Hepatocyte (in vitro differentiated cells): ENCODE data around the gene OPCML. TPM values are rescaled to one million over a fixed set of nuclear protein-coding genes. Genes with fewer than 3 reads are reported as not detected.

ENCODE experiments used
- DNase-seq: peaks from one replicate; pipeline ENCODE4 v3.0.0-alpha.2; 2016; ENCODE audit warnings: low spot score
- H2AFZ ChIP-seq: fragments of 200-600 bp; sonication (generic); 2 replicates; pipeline ENCODE4 v1.6.0; 2016; ENCODE audit warnings: antibody characterized with exemption, mild to moderate bottlenecking
- H3K27ac ChIP-seq: fragments of 200-600 bp; sonication (generic); 2 replicates; pipeline ENCODE4 v1.5.1; 2016; ENCODE audit warnings: mild to moderate bottlenecking
- H3K27me3 ChIP-seq: fragments of 200-600 bp; sonication (generic); 2 replicates; pipeline ENCODE4 v1.6.1; 2016
- H3K36me3 ChIP-seq: fragments of 200-600 bp; sonication (generic); replicated peaks from 2 replicates; pipeline ENCODE4 v1.5.1; 2016; ENCODE audit warnings: low read depth; ENCODE audit not compliant: insufficient read depth
- H3K4me1 ChIP-seq: fragments of 200-600 bp; sonication (generic); 2 replicates; pipeline ENCODE4 v1.5.1; 2016; ENCODE audit warnings: mild to moderate bottlenecking, moderate library complexity; ENCODE audit not compliant: insufficient read depth
- H3K4me2 ChIP-seq: fragments of 200-600 bp; sonication (generic); 2 replicates; pipeline ENCODE4 v1.6.0; 2016
- H3K4me3 ChIP-seq: fragments of 200-600 bp; sonication (generic); 2 replicates; pipeline ENCODE4 v1.5.1; 2016; ENCODE audit warnings: mild to moderate bottlenecking
- H3K79me2 ChIP-seq: fragments of 200-600 bp; sonication (generic); 2 replicates; pipeline ENCODE4 v1.6.0; 2017; ENCODE audit warnings: mild to moderate bottlenecking
- H3K9me2 ChIP-seq: fragments of 200-600 bp; sonication (generic); replicated peaks from 2 replicates; pipeline ENCODE4 v1.6.0; 2017; ENCODE audit warnings: mild to moderate bottlenecking; ENCODE audit not compliant: insufficient read depth
- H3K9me3 ChIP-seq: fragments of 200-600 bp; sonication (generic); 2 replicates; pipeline ENCODE4 v1.5.1; 2016; ENCODE audit warnings: low read depth, mild to moderate bottlenecking
- H4K20me1 ChIP-seq: fragments of 200-600 bp; sonication (generic); 2 replicates; pipeline ENCODE4 v1.6.0; 2016; ENCODE audit warnings: mild to moderate bottlenecking; ENCODE audit not compliant: insufficient read depth, poor library complexity, severe bottlenecking
- CTCF ChIP-seq: fragments of 200-600 bp; sonication (generic); IDR thresholded peaks from 2 replicates; pipeline ENCODE4 v1.5.1; 2016; ENCODE audit warnings: antibody characterized with exemption, mild to moderate bottlenecking; ENCODE audit not compliant: poor library complexity
- EZH2 ChIP-seq: fragments of 200-600 bp; sonication (generic); IDR thresholded peaks from 2 replicates; pipeline ENCODE4 v1.6.1; 2016; ENCODE audit warnings: antibody characterized with exemption, mild to moderate bottlenecking, borderline replicate concordance
- EZH2phosphoT487 ChIP-seq: fragments of 200-600 bp; sonication (generic); IDR thresholded peaks from one replicate; pipeline ENCODE4 v1.6.1; 2018; ENCODE audit warnings: antibody characterized with exemption, mild to moderate bottlenecking, low read depth, moderate library complexity; ENCODE audit not compliant: unreplicated experiment, severe bottlenecking
- WGBS: methylation state at CpG from one replicate; pipeline ENCODE4 v1.1.6; 2016; ENCODE audit warnings: low lambda C conversion rate; ENCODE audit errors: missing lambda C conversion rate; 5-methylcytosine and 5-hydroxymethylcytosine counted together
- polyA plus RNA-seq: library from polyadenylated mRNA; unstranded; fragments of >200 nt; fragmentation: Nextera tagmentation; extraction: Ambion mirVana; gene quantifications from 2 replicates; pipeline ENCODE4 v1.2.1, GENCODE V29; 2016
- total RNA-seq: library from RNA; depleted of rRNA; stranded (reverse); fragments of >200 nt; gene quantifications from 2 replicates; pipeline ENCODE4 v1.2.3, GENCODE V29; 2014

OPCML gene
- total and polyA plus RNA-seq, 2 experiments from 2014 or later = 0.37 to 0.98 TPM

GRCh38 chr11:133064961-133065360 lies 467.3 kb downstream of the OPCML start:
- Histone ChIP-seq H3K27me3 (peaks cover 11% of the 10 kb centered on the region), H3K9me2 (no peaks in the 10 kb centered on the region), H2AFZ (peak overlapping the region; percentile 92), H3K9me3 (no peaks in the 10 kb centered on the region), H3K27ac (peak overlapping the region; percentile 41), H3K4me1 (no peaks in the 10 kb centered on the region), H3K4me3 (peak overlapping the region; percentile 17), H4K20me1 (no peaks in the 10 kb centered on the region), H3K79me2 (no peaks in the 10 kb centered on the region), H3K4me2 (peak overlapping the region; percentile 89), H3K36me3 (no peaks in the 10 kb centered on the region)
- DNase-seq = no peak
- WGBS = 89% methylated on average over 15 of the region's 15 CpGs
- TF ChIP-seq CTCF (no peak), EZH2 (no peak), EZH2phosphoT487 (no peak)

- Histone ChIP-seq H3K4me1 (no peaks in the 10 kb centered on the region), H3K4me2 (peak overlapping the region; percentile 89), H4K20me1 (no peaks in the 10 kb centered on the region), H3K9me2 (no peaks in the 10 kb centered on the region), H3K9me3 (no peaks in the 10 kb centered on the region), H2AFZ (peak overlapping the region; percentile 92), H3K79me2 (no peaks in the 10 kb centered on the region), H3K4me3 (peak overlapping the region; percentile 35), H3K27me3 (peaks cover 17% of the 10 kb centered on the region), H3K27ac (peak overlapping the region; percentile 41), H3K36me3 (no peaks in the 10 kb centered on the region)
- TF ChIP-seq EZH2phosphoT487 (no peak), CTCF (peak; percentile 91), EZH2 (no peak)
- peak; percentile 91 for DNase-seq
- WGBS = 3% methylated on average over 44 of the region's 44 CpGs
Observed at GRCh38 chr11:133064152-133064877, 468.0 kb downstream of the OPCML start.

DNA sequence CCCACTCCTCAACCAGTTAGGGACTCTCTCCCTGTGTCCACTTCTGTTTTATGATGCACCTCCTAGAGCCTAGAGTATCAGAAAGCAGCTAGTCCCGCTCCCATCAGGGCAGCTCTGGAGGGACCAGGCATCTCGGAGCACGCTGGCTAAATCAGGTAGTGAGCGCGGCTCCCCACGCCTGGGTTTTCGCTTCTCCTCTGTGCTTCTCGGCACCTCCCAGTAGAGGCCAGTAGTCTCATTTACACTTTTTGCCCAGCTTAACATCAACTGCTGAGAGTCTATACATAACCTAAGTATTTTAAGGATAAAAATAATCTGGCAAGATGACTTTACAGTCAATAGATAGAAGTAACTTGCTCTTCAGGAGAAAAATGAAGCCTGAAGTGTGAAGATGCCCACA lies 473.8 kb downstream of the OPCML start:
- Histone ChIP-seq H3K27me3 (peaks cover 17% of the 10 kb centered on the region), H2AFZ (no peak overlapping the region), H3K27ac (no peak overlapping the region), H3K4me3 (no peak overlapping the region), H3K79me2 (no peaks in the 10 kb centered on the region), H3K9me2 (no peaks in the 10 kb centered on the region), H3K4me1 (no peaks in the 10 kb centered on the region), H3K4me2 (no peak overlapping the region), H3K9me3 (no peaks in the 10 kb centered on the region), H3K36me3 (no peaks in the 10 kb centered on the region), H4K20me1 (no peaks in the 10 kb centered on the region)
- DNase-seq = no peak
- WGBS = 67% methylated on average over 8 of the region's 8 CpGs
- no peak for TF ChIP-seq EZH2

GRCh38 chr11:133053124-133053776 lies 479.1 kb downstream of the OPCML start:
- WGBS = 78% methylated on average over 9 of the region's 9 CpGs
- DNase-seq = no peak
- peaks cover 23% of the 10 kb centered on the region for H3K27me3 ChIP-seq
- H4K20me1 ChIP-seq = no peaks in the 10 kb centered on the region
- no peaks in the 10 kb centered on the region for H3K79me2 ChIP-seq
- H3K27ac ChIP-seq = no peak overlapping the region
- TF ChIP-seq EZH2 = no peak
- no peak for TF ChIP-seq EZH2phosphoT487
- no peak for TF ChIP-seq CTCF
- no peak overlapping the region for H3K4me3 ChIP-seq
- H2AFZ ChIP-seq = no peak overlapping the region
- H3K4me2 ChIP-seq = no peak overlapping the region
- H3K4me1 ChIP-seq = no peaks in the 10 kb centered on the region
- H3K9me2 ChIP-seq = no peaks in the 10 kb centered on the region
- H3K36me3 ChIP-seq = no peaks in the 10 kb centered on the region
- H3K9me3 ChIP-seq = no peaks in the 10 kb centered on the region
